HG03469 (cell line): ENCODE results near the gene CDC20B.

Experiments
- ATAC-seq: cut with Tn5 transposase; IDR thresholded peaks from one replicate; pipeline ENCODE4 v1.9.1; 2021; ENCODE audit warnings: mild to moderate bottlenecking, moderate library complexity, moderate number of reproducible peaks; ENCODE audit not compliant: unreplicated experiment

CDC20B gene

GRCh38 chr5:55172937-55173686 lies at the start of gene CDC20B:
Gene CDC20B, minus strand, starts transcription at chr5:55173177. Its CDS starts 177 bp downstream, at chr5:55173000.
- ATAC-seq = peak; percentile 64

GRCh38 chr5:55222092-55222984 lies 49.4 kb upstream of the CDC20B start:
- no peak for ATAC-seq

GRCh38 chr5:55220433-55221185 lies 47.6 kb upstream of the CDC20B start:
- ATAC-seq = no peak

- no peak for ATAC-seq
Observed at GRCh38 chr5:55219770-55220169, 46.8 kb upstream of the CDC20B start.

GRCh38 chr5:55218967-55219366 lies 46.0 kb upstream of the CDC20B start:
- ATAC-seq = no peak

- no peak for ATAC-seq
Observed at GRCh38 chr5:55211184-55211874, 38.4 kb upstream of the CDC20B start.

GRCh38 chr5:55205001-55205400 lies 32.0 kb upstream of the CDC20B start:
- no peak for ATAC-seq

GRCh38 chr5:55191165-55191564 lies 18.2 kb upstream of the CDC20B start:
- ATAC-seq = no peak

- ATAC-seq = no peak
Observed at GRCh38 chr5:55188656-55189540, 15.9 kb upstream of the CDC20B start.

- no peak for ATAC-seq
Observed at GRCh38 chr5:55187370-55187769, 14.4 kb upstream of the CDC20B start.

GRCh38 chr5:55180016-55180415 lies 7.0 kb upstream of the CDC20B start:
- ATAC-seq = no peak

GRCh38 chr5:55177078-55177477 lies 4.1 kb upstream of the CDC20B start:
- no peak for ATAC-seq

- no peak for ATAC-seq
Observed at GRCh38 chr5:55176176-55176818, 3.3 kb upstream of the CDC20B start.

GRCh38 chr5:55175781-55176175 lies 2.8 kb upstream of the CDC20B start:
- no peak for ATAC-seq

- ATAC-seq = peak; percentile 6
Observed at GRCh38 chr5:55173687-55174230, 782 bp upstream of the CDC20B start.

GRCh38 chr5:55172051-55172899 lies 702 bp downstream of the CDC20B start:
- ATAC-seq = peak; percentile 45

GRCh38 chr5:55171471-55171870 lies 1.5 kb downstream of the CDC20B start:
- ATAC-seq = no peak

GRCh38 chr5:55162666-55163065 lies 10.3 kb downstream of the CDC20B start:
- no peak for ATAC-seq
